Activated CD4-positive, CD25-positive, alpha-beta regulatory T cell (primary cell): ENCODE measurements around the gene UTRN.
A peak's percentile ranks its signal among the peaks of the same experiment; 100 is the strongest.

ENCODE experiments used
- DNase-seq, 4 experiments: peaks; one replicate each; lab custom pipeline; 2025; lab: John Stamatoyannopoulos, UW

Gene UTRN

GRCh38 chr6:144284783-144285547 is at the start of gene UTRN:
TSS of gene UTRN (plus strand) at chr6:144285335. CDS start at chr6:144291829, 6,494 bp downstream.
- peak in 2 of 4 experiments; percentile 8 for DNase-seq

GRCh38 chr6:144244688-144245087 is 40.4 kb upstream of the UTRN start:
- no peak for DNase-seq

GRCh38 chr6:144246988-144247387 is 38.1 kb upstream of the UTRN start:
- DNase-seq = no peak

GRCh38 chr6:144248003-144248402 is 37.1 kb upstream of the UTRN start:
- no peak for DNase-seq

- DNase-seq = no peak
These were observed 36.4 kb upstream of the UTRN start for GRCh38 chr6:144248476-144249301.

GRCh38 chr6:144250276-144250675 is 34.9 kb upstream of the UTRN start:
- no peak for DNase-seq

GRCh38 chr6:144252259-144252658 is 32.9 kb upstream of the UTRN start:
- no peak for DNase-seq

GRCh38 chr6:144259986-144260385 is 25.1 kb upstream of the UTRN start:
- no peak for DNase-seq

GRCh38 chr6:144262470-144263369 is 22.4 kb upstream of the UTRN start:
- no peak for DNase-seq

GRCh38 chr6:144263786-144264185 is 21.3 kb upstream of the UTRN start:
- DNase-seq = no peak

GRCh38 chr6:144264270-144265060 is 20.7 kb upstream of the UTRN start:
- no peak for DNase-seq

GRCh38 chr6:144265061-144265357 is 20.1 kb upstream of the UTRN start:
- DNase-seq = no peak

GRCh38 chr6:144265390-144265789 is 19.7 kb upstream of the UTRN start:
- DNase-seq = no peak

- no peak for DNase-seq
These were observed 19.0 kb upstream of the UTRN start for GRCh38 chr6:144266091-144266649.

- DNase-seq = no peak
These were observed 16.3 kb upstream of the UTRN start for GRCh38 chr6:144268794-144269349.

GRCh38 chr6:144277174-144277573 is 8.0 kb upstream of the UTRN start:
- no peak for DNase-seq

- DNase-seq = no peak
These were observed 7.4 kb upstream of the UTRN start for GRCh38 chr6:144277605-144278227.

GRCh38 chr6:144278659-144279314 is 6.3 kb upstream of the UTRN start:
- DNase-seq = no peak

- DNase-seq = no peak
These were observed 5.5 kb upstream of the UTRN start for GRCh38 chr6:144279484-144280150.
